ENCODE data around the gene NTRK3.

NTRK3 gene

DNA sequence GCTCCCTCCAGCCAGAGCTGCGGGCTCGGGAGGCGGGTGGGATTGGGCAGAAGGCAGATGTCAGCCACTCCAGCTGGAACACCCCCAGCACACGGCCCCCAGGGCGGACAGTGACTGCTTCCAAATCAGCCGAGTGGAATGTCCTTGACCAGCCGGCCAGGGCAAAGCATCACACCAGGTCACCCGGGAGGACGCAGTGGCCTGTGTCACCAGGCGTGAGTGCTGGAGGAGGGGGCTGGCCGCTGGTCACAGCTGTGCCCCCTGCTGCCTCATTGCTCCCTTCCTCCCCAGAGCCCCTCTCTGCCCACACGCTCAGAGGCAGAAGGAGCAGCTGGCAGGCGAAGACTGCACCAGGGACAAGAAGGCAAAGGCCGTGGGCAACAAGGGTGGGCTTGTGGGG is 33.5 kb downstream of the NTRK3 start:
- Histone ChIP-seq H3K4me1 (ENCODE audit: low read length) (no peaks in the 10 kb centered on the region), H3K27me3 (ENCODE audit: low read depth, low read length) (peaks cover 38% of the 10 kb centered on the region), H3K9me3 (ENCODE audit: insufficient read depth, low read length) (no peaks in the 10 kb centered on the region), H3K79me2 (ENCODE audit: low read length) (no peaks in the 10 kb centered on the region), H3K4me2 (ENCODE audit: low read length) (no peak overlapping the region), H3K36me3 (replicated peaks; ENCODE audit: low read depth, low read length) (no peaks in the 10 kb centered on the region), H3K4me3 (ENCODE audit: low read length) (no peak overlapping the region), H2AFZ (ENCODE audit: low read depth, low read length) (no peak overlapping the region), H4K20me1 (ENCODE audit: insufficient read depth, low read length) (no peaks in the 10 kb centered on the region), H3K27ac (ENCODE audit: low read length) (no peak overlapping the region), H3K9ac (ENCODE audit: low read length) (no peak overlapping the region)
- TF ChIP-seq, protein P1, sequence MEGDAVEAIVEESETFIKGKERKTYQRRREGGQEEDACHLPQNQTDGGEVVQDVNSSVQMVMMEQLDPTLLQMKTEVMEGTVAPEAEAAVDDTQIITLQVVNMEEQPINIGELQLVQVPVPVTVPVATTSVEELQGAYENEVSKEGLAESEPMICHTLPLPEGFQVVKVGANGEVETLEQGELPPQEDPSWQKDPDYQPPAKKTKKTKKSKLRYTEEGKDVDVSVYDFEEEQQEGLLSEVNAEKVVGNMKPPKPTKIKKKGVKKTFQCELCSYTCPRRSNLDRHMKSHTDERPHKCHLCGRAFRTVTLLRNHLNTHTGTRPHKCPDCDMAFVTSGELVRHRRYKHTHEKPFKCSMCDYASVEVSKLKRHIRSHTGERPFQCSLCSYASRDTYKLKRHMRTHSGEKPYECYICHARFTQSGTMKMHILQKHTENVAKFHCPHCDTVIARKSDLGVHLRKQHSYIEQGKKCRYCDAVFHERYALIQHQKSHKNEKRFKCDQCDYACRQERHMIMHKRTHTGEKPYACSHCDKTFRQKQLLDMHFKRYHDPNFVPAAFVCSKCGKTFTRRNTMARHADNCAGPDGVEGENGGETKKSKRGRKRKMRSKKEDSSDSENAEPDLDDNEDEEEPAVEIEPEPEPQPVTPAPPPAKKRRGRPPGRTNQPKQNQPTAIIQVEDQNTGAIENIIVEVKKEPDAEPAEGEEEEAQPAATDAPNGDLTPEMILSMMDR (IDR thresholded peaks at IDR 0.05; ENCODE audit: low read depth, low read length): no peak
- no peak for TF ChIP-seq EZH2phosphoT487 (IDR thresholded peaks at IDR 0.05; ENCODE audit: low read depth)

DNA sequence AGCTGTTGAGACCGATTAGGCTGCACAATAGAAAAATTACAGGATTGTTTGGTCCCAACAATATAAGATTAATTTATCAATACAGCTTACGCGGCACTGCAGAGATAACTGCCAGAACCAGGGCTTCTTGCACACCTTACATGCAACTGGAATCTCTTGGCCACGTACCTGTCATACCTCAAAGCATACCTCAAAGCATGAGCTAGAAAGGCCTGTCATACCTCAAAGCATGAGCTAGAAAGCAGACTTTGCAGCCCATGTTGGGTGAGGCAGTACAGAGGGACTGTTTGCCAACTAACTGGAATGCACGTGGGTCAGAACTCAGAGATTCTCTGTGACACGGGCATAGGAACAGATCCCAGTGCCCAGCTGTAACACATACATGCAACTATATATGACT is 34.7 kb downstream of the NTRK3 start:
- no peak overlapping the region for H3K9ac ChIP-seq (ENCODE audit: low read length)
- no peaks in the 10 kb centered on the region for H3K36me3 ChIP-seq (replicated peaks; ENCODE audit: low read depth, low read length)
- H3K27me3 ChIP-seq (ENCODE audit: low read depth, low read length): peaks cover 30% of the 10 kb centered on the region
- no peaks in the 10 kb centered on the region for H4K20me1 ChIP-seq (ENCODE audit: insufficient read depth, low read length)
- H3K79me2 ChIP-seq (ENCODE audit: low read length): no peaks in the 10 kb centered on the region
- H2AFZ ChIP-seq (ENCODE audit: low read depth, low read length): no peak overlapping the region
- no peak overlapping the region for H3K27ac ChIP-seq (ENCODE audit: low read length)
- H3K4me3 ChIP-seq (ENCODE audit: low read length): no peak overlapping the region
- no peak overlapping the region for H3K4me2 ChIP-seq (ENCODE audit: low read length)
- no peaks in the 10 kb centered on the region for H3K9me3 ChIP-seq (ENCODE audit: insufficient read depth, low read length)
- no peaks in the 10 kb centered on the region for H3K4me1 ChIP-seq (ENCODE audit: low read length)
- no peak for TF ChIP-seq EZH2phosphoT487 (IDR thresholded peaks at IDR 0.05; ENCODE audit: low read depth)

DNA sequence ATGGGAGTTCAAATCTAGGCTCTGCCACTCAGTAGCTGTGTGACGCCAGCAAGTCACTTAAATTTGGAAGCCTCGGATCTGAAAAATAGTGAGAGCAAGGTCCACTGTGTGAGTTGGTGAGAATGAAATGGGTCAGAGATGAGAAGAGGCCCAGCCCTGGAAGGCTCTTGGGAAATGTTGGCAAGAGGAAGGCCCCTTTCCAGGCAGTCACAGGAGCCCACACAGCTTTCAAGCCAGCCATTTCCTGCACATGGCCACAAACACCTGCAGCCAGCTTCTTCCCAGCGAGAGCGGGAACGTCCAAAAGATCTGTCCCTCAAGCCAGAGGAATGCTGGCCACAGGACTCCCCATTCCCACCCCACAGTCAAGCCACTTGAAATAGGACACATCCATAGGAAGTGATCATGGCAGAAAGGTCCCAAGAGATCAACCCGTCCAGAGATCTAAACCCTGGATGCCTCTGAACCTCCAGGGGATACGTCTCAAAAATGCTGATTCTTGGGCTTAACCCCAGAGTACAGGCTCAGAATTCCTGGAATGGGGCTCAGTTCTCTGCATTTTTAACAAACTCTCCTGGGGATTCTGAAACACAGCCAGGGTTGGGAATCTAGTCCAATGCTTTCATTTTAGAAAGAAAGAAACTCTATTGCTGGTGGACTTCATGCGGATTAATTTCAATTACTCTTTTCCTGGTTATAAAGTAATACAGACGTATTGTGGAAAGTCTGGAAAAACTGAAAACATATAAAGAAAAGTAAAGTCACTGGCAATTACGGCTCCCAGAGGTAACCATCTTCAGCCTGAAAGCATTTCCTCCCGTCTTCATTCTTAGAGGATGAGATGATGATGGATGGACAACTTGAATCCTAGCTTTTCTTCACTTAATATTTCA is 35.9 kb downstream of the NTRK3 start:
- Histone ChIP-seq H4K20me1 (ENCODE audit: insufficient read depth, low read length) (no peaks in the 10 kb centered on the region), H3K9ac (ENCODE audit: low read length) (no peak overlapping the region), H2AFZ (ENCODE audit: low read depth, low read length) (no peak overlapping the region), H3K27me3 (ENCODE audit: low read depth, low read length) (peaks cover 20% of the 10 kb centered on the region), H3K27ac (ENCODE audit: low read length) (no peak overlapping the region), H3K4me1 (ENCODE audit: low read length) (no peaks in the 10 kb centered on the region), H3K4me2 (ENCODE audit: low read length) (no peak overlapping the region), H3K4me3 (ENCODE audit: low read length) (no peak overlapping the region), H3K36me3 (replicated peaks; ENCODE audit: low read depth, low read length) (no peaks in the 10 kb centered on the region), H3K79me2 (ENCODE audit: low read length) (no peaks in the 10 kb centered on the region), H3K9me3 (ENCODE audit: insufficient read depth, low read length) (no peaks in the 10 kb centered on the region)
- TF ChIP-seq EZH2phosphoT487 (IDR thresholded peaks at IDR 0.05; ENCODE audit: low read depth): no peak
- TF ChIP-seq, protein P1 (IDR thresholded peaks at IDR 0.05; ENCODE audit: low read depth, low read length): no peak

DNA sequence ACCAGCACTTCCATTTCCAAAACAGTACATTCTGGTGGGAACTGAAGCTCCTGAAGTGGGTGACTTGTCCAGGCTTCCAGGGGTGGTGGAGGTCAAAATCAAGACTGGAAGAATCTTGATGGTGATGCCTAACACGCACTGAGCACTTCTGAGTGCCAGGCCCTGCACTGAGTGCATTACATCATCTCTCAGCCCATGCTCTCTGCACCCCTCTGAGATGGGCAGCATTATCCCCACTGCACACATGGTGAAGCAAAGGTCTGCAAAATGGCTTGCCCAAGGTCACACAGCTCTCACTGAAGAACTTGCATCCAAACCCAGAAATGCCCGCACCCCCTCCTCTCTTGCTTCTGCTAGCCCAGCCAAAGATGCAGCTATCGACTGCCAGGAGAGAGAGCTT is 36.9 kb downstream of the NTRK3 start:
- no peak overlapping the region for H3K4me2 ChIP-seq (ENCODE audit: low read length)
- no peak overlapping the region for H3K4me3 ChIP-seq (ENCODE audit: low read length)
- H3K27me3 ChIP-seq (ENCODE audit: low read depth, low read length): peaks cover 12% of the 10 kb centered on the region
- H3K9me3 ChIP-seq (ENCODE audit: insufficient read depth, low read length): no peaks in the 10 kb centered on the region
- peaks cover 9% of the 10 kb centered on the region; the same call in 1 of the 2 replicates for H3K4me1 ChIP-seq (ENCODE audit: low read length)
- TF ChIP-seq, protein P1 (IDR thresholded peaks at IDR 0.05; ENCODE audit: low read depth, low read length): no peak
- TF ChIP-seq EZH2phosphoT487 (IDR thresholded peaks at IDR 0.05; ENCODE audit: low read depth): no peak
- H3K9ac ChIP-seq (ENCODE audit: low read length): no peak overlapping the region
- no peaks in the 10 kb centered on the region for H4K20me1 ChIP-seq (ENCODE audit: insufficient read depth, low read length)
- no peak overlapping the region for H3K27ac ChIP-seq (ENCODE audit: low read length)
- no peaks in the 10 kb centered on the region for H3K36me3 ChIP-seq (replicated peaks; ENCODE audit: low read depth, low read length)
- H2AFZ ChIP-seq (ENCODE audit: low read depth, low read length): no peak overlapping the region
- no peaks in the 10 kb centered on the region for H3K79me2 ChIP-seq (ENCODE audit: low read length)
